ENCODE results near the gene LAIR1. TPM values are rescaled to one million over a fixed set of nuclear protein-coding genes. Genes with fewer than 3 reads are reported as not detected.

LAIR1 gene
- total RNA-seq, 1 donor from 2014 or later = not detected

GRCh38 chr19:54356444-54357056 is 8.2 kb downstream of the LAIR1 start:
- Mint-ChIP-seq H3K27me3 (ENCODE audit: low read depth) (peaks cover 8% of the 10 kb centered on the region), H3K36me3 (ENCODE audit: low read depth) (no peaks in the 10 kb centered on the region), H3K4me3 (ENCODE audit: unreplicated experiment) (no peak overlapping the region), H3K27ac (ENCODE audit: unreplicated experiment) (no peak overlapping the region), H3K9me3 (ENCODE audit: low read depth) (no peaks in the 10 kb centered on the region), H3K4me1 (ENCODE audit: low read depth) (no peaks in the 10 kb centered on the region)
- DNase-seq (ENCODE audit: low spot score) = no peak
- no peak for TF ChIP-seq CTCF (IDR thresholded peaks at IDR 0.05)

GRCh38 chr19:54355675-54356074 is 9.1 kb downstream of the LAIR1 start:
- H3K27me3 Mint-ChIP-seq (ENCODE audit: low read depth) = peaks cover 8% of the 10 kb centered on the region
- no peaks in the 10 kb centered on the region for H3K9me3 Mint-ChIP-seq (ENCODE audit: low read depth)
- no peak overlapping the region for H3K4me3 Mint-ChIP-seq (ENCODE audit: unreplicated experiment)
- no peak for TF ChIP-seq CTCF (IDR thresholded peaks at IDR 0.05)
- no peak overlapping the region for H3K27ac Mint-ChIP-seq (ENCODE audit: unreplicated experiment)
- DNase-seq (ENCODE audit: low spot score) = no peak
- H3K36me3 Mint-ChIP-seq (ENCODE audit: low read depth) = no peaks in the 10 kb centered on the region
- H3K4me1 Mint-ChIP-seq (ENCODE audit: low read depth) = no peaks in the 10 kb centered on the region

DNA sequence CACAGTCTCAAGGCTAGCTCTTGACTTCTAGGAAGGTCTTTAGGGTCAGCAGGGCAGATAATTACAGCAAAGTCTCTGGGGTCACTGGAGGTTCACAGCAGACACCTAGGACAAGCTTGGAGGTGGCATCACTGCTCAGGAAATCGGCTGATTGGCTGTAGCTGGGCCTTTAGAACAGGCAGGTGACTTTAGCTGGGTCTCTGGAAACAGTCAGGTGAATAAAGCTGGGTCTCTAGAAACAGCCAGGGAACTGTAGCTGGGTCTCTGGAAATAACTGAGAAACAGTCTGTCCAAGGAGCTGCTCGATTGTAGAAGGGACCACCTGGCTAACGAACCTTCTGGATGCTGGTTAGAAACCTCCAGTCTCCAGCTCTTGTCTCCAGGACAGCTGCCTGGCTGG is 10.0 kb downstream of the LAIR1 start:
- no peaks in the 10 kb centered on the region for H3K9me3 Mint-ChIP-seq (ENCODE audit: low read depth)
- H3K36me3 Mint-ChIP-seq (ENCODE audit: low read depth) = no peaks in the 10 kb centered on the region
- TF ChIP-seq CTCF (IDR thresholded peaks at IDR 0.05) = no peak
- peaks cover 8% of the 10 kb centered on the region for H3K27me3 Mint-ChIP-seq (ENCODE audit: low read depth)
- H3K27ac Mint-ChIP-seq (ENCODE audit: unreplicated experiment) = no peak overlapping the region
- DNase-seq (ENCODE audit: low spot score) = no peak
- H3K4me3 Mint-ChIP-seq (ENCODE audit: unreplicated experiment) = no peak overlapping the region
- H3K4me1 Mint-ChIP-seq (ENCODE audit: low read depth) = no peaks in the 10 kb centered on the region

DNA sequence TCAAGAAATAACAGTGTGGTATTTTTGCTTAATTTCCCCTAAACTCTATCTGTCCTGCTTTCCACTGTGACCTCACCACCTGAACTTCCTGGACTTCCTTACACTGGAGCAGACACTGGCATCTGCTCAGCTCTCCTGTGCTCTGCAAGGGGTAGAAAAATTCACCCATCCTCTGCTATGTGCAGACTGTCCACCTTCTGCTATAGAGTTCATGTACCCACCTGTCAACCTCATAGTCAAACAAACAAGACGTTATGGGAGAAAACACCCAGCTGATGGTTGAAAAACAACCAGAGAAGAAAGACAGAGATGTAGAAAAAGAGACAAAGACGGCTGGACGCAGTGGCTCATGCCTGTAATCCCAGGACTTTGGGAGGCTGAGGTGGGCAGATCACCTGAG is 12.2 kb downstream of the LAIR1 start:
- Mint-ChIP-seq H3K9me3 (ENCODE audit: low read depth) (no peaks in the 10 kb centered on the region), H3K4me1 (ENCODE audit: low read depth) (no peaks in the 10 kb centered on the region), H3K4me3 (ENCODE audit: unreplicated experiment) (no peak overlapping the region), H3K27ac (ENCODE audit: unreplicated experiment) (no peak overlapping the region), H3K27me3 (ENCODE audit: low read depth) (peaks cover 16% of the 10 kb centered on the region), H3K36me3 (ENCODE audit: low read depth) (no peaks in the 10 kb centered on the region)
- peak; percentile 1 for DNase-seq (ENCODE audit: low spot score)
- no peak for TF ChIP-seq CTCF (IDR thresholded peaks at IDR 0.05)

DNA sequence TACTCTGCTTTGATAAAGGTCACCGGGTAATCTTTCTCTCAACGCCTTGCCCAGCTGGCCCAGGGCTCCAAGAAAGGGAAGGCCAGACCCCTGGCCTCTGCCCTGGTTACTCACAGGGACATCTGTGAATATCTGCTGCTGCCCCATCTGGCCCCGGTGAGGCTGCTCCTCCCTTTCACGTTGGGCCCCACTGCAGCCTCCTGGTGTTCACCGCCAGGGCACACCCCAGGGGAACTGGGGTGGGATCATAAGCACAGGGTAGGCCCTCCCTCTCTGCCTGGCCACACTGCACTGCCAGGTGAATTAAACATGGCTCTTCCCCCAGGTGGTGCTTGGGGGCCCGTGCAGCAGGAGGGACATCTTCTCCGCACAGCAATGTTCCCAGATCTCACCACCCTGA is 12.7 kb downstream of the LAIR1 start:
- no peaks in the 10 kb centered on the region for H3K9me3 Mint-ChIP-seq (ENCODE audit: low read depth)
- H3K27ac Mint-ChIP-seq (ENCODE audit: unreplicated experiment) = no peak overlapping the region
- H3K27me3 Mint-ChIP-seq (ENCODE audit: low read depth) = peaks cover 16% of the 10 kb centered on the region
- no peak for DNase-seq (ENCODE audit: low spot score)
- no peak for TF ChIP-seq CTCF (IDR thresholded peaks at IDR 0.05)
- no peak overlapping the region for H3K4me3 Mint-ChIP-seq (ENCODE audit: unreplicated experiment)
- H3K36me3 Mint-ChIP-seq (ENCODE audit: low read depth) = no peaks in the 10 kb centered on the region
- no peaks in the 10 kb centered on the region for H3K4me1 Mint-ChIP-seq (ENCODE audit: low read depth)
